ENCODE measurements around the gene CREB1.

GRCh38 chr2:207516206-207516605 lies 13.6 kb upstream of the CREB1 start:
- TF ChIP-seq CTCF (conservative IDR thresholded peaks at IDR 0.05; ENCODE audit: low read depth, low read length): no peak
- no peak for TF ChIP-seq EZH2 (IDR thresholded peaks at IDR 0.05; ENCODE audit: low read length, unreplicated experiment)
- TF ChIP-seq EZH2phosphoT487 (IDR thresholded peaks at IDR 0.05; ENCODE audit: borderline replicate concordance, low read length): no peak

Data from PC-3 (cell line).